Thyroid gland (tissue), 4 donors: Measurements from ENCODE around the gene HOXB9.

ENCODE experiments used
- CTCF ChIP-seq, 6 experiments: fragments of 200-600 bp in 3 of 6; fragments of 450-650 bp in 3 of 6; sonication (generic) in 3 of 6; IDR thresholded peaks; one replicate each; pipeline ENCODE4 v1.5.1; 2016 to 2019; ENCODE audit warnings: antibody characterized with exemption in 6 of 6, mild to moderate bottlenecking in 2 of 6, inconsistent platforms in 1 of 6, moderate library complexity in 1 of 6
- POLR2A ChIP-seq, 2 donors: fragments of 450-650 bp; IDR thresholded peaks; one replicate each; pipeline ENCODE4 v1.6.1; 2017; ENCODE audit warnings: antibody characterized with exemption in 2 of 2, mild to moderate bottlenecking in 2 of 2, moderate library complexity in 1 of 2

DNA sequence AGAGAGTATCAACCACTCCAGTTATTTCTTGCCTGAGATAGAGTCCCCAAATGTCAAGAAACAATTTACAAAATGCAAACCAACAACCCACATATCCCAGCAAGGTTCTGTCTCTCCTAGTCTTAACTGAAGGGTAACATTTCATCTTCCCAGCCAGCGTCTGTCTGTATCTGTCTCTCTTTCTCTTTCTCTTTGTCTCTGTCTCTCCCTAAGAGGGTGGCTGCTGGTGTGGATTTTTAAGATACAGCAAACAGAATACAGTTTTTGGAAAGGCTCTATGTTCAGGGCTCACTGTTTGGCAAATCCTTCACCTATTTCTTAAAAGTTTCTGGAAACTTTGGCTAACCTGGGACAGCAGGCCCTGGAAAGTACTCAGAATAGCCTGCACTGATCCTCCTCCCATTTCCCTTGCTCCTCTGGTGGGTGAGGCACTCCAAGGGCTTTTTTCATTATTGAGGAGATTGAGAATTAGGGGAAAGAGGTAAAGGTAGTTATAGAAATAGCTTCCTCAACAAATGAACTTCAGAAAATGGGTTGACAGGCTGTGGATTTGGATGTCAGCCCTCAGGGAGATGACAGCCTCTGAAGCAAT is 54.2 kb downstream of the HOXB9 start:
- TF ChIP-seq POLR2A (IDR thresholded peaks at IDR 0.05) (no peak), CTCF (IDR thresholded peaks at IDR 0.05) (no peak)
